Omental fat pad (tissue), 4 donors: ENCODE results near the gene LGALSL. TPM values are rescaled to one million over a fixed set of nuclear protein-coding genes. Genes with fewer than 3 reads are reported as not detected.

Experiments
- ATAC-seq: fragments of 150-250 bp; one replicate; pipeline ENCODE4 v1.9.1; 2016; ENCODE audit warnings: mild to moderate bottlenecking, moderate library complexity; ENCODE audit not compliant: low FRiP score
- DNase-seq: peaks from one replicate; pipeline ENCODE4 v3.0.0-alpha.2; 2019; ENCODE audit warnings: low spot score
- total RNA-seq, 4 donors: library from RNA; depleted of rRNA; stranded (reverse); fragments of >200 nt; gene quantifications; one replicate each; pipeline ENCODE4 v1.1.0, GENCODE V29; 2016
- TF ChIP-seq, protein P1 (sequence below), 3 donors: fragments of 450-650 bp; IDR thresholded peaks; one replicate each; pipeline ENCODE4 v1.5.1; 2016 to 2017; ENCODE audit warnings: antibody characterized with exemption in 3 of 3, mild to moderate bottlenecking in 3 of 3, moderate library complexity in 2 of 3

The LGALSL gene
- total RNA-seq, 4 donors from 2014 or later: 7.8 to 15.9 (median 9.3) TPM

DNA sequence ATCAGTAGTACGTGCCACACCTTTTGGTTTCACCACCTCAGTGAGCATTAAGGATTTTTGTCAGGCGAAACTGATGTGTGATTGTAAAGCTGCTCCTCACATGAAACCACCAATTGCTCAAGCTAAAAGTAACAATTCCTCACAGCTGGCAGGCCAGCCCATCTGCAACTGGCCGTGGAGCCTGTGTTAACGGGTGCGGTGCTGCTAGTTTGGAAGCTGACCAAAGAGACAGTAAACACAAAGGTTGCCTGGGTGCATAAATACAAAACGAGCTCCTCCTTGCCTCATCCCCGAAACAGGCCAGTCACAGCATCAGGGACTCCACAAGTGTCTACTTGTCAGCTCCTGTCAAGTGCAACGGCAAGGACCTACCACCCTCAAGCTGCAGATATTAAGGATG, 32.0 kb downstream of the LGALSL start:
- TF ChIP-seq, protein P1, sequence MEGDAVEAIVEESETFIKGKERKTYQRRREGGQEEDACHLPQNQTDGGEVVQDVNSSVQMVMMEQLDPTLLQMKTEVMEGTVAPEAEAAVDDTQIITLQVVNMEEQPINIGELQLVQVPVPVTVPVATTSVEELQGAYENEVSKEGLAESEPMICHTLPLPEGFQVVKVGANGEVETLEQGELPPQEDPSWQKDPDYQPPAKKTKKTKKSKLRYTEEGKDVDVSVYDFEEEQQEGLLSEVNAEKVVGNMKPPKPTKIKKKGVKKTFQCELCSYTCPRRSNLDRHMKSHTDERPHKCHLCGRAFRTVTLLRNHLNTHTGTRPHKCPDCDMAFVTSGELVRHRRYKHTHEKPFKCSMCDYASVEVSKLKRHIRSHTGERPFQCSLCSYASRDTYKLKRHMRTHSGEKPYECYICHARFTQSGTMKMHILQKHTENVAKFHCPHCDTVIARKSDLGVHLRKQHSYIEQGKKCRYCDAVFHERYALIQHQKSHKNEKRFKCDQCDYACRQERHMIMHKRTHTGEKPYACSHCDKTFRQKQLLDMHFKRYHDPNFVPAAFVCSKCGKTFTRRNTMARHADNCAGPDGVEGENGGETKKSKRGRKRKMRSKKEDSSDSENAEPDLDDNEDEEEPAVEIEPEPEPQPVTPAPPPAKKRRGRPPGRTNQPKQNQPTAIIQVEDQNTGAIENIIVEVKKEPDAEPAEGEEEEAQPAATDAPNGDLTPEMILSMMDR (IDR thresholded peaks at IDR 0.05): no peak
- DNase-seq (no peak), ATAC-seq (no peak)

DNA sequence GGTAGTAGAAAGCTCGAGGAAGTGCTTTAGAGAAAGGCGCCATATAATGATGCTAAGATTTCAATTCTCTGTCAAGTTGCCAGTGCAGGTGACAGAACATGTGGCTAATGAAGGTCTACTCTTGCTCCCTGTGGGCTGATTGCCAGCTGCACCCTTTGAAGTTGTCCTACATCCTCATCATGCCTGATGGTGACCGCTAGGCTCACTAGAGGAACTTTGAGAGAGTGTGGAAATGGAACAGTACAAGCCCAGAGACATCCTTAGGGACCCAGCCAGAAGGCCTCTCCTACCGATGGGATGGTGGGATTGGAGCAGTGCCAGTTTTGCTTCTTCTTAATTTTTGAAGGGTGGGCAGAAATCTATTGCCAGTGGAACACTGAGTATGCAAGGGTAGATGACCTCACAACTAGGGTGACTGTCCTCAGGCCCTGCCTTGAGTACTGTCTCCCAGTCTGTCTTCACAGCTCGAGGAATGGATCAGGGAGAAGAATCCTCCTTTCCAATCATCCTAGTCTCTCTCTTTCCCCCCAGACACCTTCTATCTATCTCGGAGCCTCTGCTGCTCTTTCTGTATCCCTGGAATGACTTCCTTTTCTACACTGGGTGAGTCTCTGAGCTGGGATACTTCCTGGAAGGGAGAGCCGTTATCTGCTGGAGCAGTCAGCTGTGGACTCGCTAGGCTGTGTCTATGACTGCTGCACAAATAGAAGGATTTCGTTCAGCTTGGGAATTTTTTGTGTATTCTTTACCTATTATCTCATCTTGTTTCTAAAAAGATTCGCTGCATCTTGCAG, 33.5 kb downstream of the LGALSL start:
- no peak for ATAC-seq
- TF ChIP-seq, protein P1 (IDR thresholded peaks at IDR 0.05): no peak

DNA sequence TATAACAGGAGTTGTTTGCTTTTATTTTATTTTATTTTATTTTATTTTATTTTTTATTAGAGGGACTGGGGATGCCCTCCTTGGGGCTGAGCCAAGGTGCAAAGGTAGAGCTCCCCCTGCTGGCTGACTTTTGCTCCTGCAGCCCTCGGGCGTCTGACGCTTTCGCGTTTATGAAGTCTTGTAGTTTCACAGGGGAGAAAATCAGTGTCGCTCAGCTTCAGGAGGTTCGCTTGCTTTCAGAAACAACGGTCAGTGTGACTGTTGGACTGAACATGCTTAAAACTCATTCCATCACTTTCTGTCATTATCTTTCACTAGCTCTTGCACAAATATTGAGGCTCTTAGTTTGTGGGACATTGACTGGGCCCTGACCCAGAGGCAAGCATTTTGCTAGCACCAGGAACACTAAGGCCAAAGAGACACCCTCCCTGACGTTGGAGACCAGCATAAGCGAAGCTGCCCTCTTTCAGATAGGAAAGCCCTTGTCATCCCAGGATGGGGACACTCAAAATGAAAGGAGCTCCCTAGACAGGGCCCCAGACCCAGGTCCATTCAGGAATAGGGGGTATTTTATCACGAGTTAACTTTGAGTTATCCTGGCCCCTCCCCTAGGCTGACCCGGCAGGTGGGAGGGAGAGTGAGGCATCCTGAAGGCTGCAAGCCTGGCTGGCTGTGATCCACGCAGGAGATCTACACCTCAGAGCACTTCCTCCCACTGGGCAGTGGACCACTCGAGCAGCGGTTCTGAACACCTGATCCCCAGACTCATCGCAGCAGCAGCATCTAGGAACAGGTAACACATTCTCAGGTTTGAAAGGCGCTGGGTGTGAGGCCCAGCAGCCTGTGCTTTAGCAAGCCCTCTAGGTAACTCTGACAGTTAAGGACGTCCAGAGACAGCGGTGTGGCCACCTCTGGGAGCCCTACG, 34.4 kb downstream of the LGALSL start:
- DNase-seq (peak; percentile 61), ATAC-seq (peak; percentile 20)
- TF ChIP-seq, protein P1 (IDR thresholded peaks at IDR 0.05): peak in 2 of 3 donors; percentile 2 to 71

More for the DNA sequence above, 33.5 kb downstream of the LGALSL start:
- DNase-seq: no peak

DNA sequence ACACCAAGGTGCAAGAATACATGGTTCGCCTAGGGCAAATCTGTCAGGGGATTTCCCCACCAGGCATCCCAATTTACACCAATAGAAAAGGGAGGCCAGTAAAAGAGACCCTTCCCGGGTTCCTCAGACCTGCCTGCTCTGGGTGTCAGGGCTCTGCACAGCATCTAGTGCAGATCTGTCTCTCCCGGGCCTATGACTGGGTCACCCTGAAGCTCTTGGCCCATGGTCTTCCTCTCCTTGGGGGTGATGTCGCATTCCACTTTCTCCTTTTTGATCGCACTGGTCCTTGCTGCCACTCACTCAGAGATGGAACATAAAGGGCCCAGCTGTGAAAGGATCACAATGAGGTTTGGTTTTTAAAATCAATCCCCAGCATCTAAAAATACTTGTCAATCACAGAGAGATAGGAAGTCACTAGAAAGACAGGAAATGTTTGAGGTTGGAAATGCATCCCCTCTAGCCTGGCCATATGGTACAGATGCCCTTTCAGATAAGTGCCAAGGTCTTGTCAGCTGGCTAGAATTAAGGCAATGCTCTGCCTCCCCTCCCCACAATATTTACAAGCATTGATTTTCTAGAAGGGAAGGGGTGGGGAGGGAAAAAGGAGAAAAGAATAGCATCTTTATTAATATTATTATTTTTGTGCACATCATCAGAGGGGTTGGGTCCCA, 35.3 kb downstream of the LGALSL start:
- TF ChIP-seq, protein P1 (IDR thresholded peaks at IDR 0.05): no peak
- DNase-seq: no peak
- peak; percentile 20 for ATAC-seq

DNA sequence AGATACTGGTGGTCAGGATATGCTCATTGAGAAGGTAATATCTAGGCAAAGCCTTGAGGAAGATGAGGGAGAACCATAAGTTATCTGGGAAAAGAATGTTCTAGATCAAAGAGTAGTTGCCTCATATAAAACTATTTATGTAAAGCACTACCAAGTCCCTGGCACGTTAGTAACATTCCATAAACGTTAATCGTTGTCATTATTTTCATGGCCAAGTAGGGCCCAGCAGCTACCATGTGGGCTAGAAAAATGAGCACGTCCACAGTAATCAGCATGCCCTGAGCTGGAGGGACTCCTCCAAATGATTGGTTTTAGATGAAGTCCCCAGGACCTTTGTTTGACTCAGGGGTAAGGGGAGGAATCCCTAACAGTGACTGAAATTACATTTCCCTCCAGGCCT, 37.5 kb downstream of the LGALSL start:
- TF ChIP-seq, protein P1 (IDR thresholded peaks at IDR 0.05): no peak
- DNase-seq: no peak
- no peak for ATAC-seq

DNA sequence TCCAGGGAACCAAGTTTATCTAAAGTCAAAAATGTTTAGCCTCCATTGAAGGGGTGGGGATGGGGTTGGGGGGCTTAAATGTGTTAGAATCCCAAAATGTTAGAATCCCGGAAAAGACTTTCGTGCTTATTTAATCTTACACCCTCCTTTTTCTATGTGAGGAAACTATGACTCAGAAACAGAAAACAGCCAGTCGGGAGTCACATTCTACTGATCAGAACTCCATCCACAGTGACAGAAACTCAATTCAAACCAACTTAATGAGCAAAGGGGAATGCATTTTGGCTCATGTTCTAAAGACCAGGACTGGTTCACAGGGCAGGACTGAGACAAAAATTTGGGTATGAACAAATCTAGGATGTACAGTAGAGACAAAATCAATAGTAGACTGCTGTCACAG, 38.3 kb downstream of the LGALSL start:
- ATAC-seq: no peak
- TF ChIP-seq, protein P1 (IDR thresholded peaks at IDR 0.05): no peak
- no peak for DNase-seq
